ENCODE data around the gene CNTNAP2. TPM values are rescaled to one million over a fixed set of nuclear protein-coding genes. Genes with fewer than 3 reads are reported as not detected.

The CNTNAP2 gene
- total RNA-seq, 4 donors from 2014 or later, result 0.25 to 0.89 (median 0.30) TPM; not detected in 1

DNA sequence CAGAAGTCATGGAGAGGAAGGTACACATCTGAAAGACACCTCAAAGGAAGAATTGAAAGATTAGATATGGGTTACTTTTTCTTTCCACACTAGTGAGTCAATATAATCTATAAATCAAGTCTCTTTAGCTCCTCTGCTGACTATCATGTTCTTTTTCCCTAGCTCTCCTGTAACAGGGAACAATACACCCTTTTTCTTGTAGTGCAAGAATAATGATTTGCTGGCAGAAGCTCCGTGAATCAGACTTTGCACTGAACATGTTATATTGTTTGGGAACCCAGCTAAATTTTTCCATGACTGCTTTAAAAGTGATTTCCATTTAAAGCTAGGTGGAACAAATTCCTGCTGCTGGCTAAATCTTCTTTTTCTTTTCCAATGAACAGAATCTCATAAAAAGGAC is 1717.4 kb downstream of the CNTNAP2 start:
- no peaks in the 10 kb centered on the region for H3K4me1 ChIP-seq
- H3K27me3 ChIP-seq, result no peaks in the 10 kb centered on the region
- H3K4me3 ChIP-seq, result no peak overlapping the region
- H3K27ac ChIP-seq, result no peak overlapping the region
- 41% methylated on average over 1 of the region's 1 CpG for WGBS
- peaks cover 4% of the 10 kb centered on the region for H3K9me3 ChIP-seq
- H3K36me3 ChIP-seq, result no peaks in the 10 kb centered on the region
- no peak for TF ChIP-seq POLR2A (IDR thresholded peaks at IDR 0.05)
- no peak for DNase-seq (ENCODE audit: low spot score in 2 of 2)

DNA sequence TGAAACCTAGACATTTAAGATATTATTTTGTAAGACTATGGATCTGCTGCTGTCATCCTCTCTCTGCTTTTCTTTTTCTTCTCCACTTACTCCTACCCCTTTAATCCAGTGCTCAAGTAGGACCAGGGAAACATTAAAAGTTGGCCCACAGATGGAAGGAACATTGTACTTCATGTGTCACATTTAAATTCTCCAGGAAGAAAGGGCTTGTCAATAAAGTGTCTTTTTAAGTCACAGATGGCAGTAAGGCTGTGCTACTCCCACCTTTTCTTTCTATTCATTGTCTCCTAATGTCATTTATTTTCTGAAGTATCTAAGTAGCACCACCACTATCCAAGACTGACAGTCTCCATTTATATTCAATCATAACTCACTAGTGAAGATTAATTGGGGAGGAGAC is 1736.2 kb downstream of the CNTNAP2 start:
- H3K9me3 ChIP-seq, result peaks cover 3% of the 10 kb centered on the region
- H3K4me1 ChIP-seq, result no peaks in the 10 kb centered on the region
- no peak overlapping the region for H3K4me3 ChIP-seq
- TF ChIP-seq POLR2A (IDR thresholded peaks at IDR 0.05), result no peak
- no peak for TF ChIP-seq EP300 (IDR thresholded peaks at IDR 0.05)
- TF ChIP-seq POLR2AphosphoS5 (IDR thresholded peaks at IDR 0.05), result no peak
- TF ChIP-seq, protein P1, sequence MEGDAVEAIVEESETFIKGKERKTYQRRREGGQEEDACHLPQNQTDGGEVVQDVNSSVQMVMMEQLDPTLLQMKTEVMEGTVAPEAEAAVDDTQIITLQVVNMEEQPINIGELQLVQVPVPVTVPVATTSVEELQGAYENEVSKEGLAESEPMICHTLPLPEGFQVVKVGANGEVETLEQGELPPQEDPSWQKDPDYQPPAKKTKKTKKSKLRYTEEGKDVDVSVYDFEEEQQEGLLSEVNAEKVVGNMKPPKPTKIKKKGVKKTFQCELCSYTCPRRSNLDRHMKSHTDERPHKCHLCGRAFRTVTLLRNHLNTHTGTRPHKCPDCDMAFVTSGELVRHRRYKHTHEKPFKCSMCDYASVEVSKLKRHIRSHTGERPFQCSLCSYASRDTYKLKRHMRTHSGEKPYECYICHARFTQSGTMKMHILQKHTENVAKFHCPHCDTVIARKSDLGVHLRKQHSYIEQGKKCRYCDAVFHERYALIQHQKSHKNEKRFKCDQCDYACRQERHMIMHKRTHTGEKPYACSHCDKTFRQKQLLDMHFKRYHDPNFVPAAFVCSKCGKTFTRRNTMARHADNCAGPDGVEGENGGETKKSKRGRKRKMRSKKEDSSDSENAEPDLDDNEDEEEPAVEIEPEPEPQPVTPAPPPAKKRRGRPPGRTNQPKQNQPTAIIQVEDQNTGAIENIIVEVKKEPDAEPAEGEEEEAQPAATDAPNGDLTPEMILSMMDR (IDR thresholded peaks at IDR 0.05), result no peak
- no peaks in the 10 kb centered on the region for H3K27me3 ChIP-seq
- DNase-seq (ENCODE audit: low spot score in 2 of 2), result no peak
- H3K36me3 ChIP-seq, result no peaks in the 10 kb centered on the region
- H3K27ac ChIP-seq, result no peak overlapping the region

DNA sequence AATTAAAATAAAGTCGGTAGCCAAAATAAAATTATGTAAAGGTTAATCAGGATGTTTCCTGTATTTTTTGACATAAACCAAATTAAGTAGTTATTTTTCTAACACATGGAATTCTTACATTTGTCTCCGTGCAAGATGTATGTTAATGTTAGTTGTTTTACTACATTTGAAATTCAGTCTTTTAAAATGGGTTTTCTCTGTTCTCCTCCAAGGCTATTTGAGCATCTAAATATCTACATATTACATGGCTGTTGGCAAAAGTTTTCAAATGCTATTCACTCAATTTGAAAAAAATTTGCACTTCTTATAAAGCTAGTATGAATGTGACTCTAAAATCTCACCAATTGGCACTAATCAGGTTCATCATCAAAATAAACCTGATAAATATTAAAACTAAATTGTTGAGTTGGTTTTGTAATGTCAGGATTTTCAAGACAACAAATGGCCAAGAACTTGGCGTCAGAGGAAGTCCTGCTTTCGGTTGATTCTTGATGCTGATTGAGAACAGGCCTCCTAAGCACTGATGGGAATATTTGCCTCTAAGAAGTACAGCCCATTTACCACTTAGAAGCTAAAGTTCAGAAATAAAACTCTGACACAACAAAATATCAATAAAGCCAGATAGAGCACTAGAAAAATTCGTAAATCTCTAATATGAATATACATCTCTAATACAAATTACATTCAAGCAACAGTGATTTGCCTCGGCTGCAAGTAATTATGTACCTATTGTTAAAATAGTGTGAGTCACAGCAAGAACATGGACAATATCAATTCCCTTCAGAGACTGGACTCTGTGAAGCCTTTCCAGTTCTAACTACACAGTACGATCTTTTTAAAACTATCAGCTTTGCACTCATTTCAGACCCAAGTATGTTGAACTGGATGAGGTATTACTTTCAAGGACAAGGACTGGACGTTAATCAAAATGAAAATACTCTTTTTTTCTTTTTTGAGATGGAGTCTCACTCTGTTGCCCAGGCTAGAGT is 1740.8 kb downstream of the CNTNAP2 start:
- no peaks in the 10 kb centered on the region for H3K4me1 ChIP-seq
- DNase-seq (ENCODE audit: low spot score in 2 of 2), result no peak

DNA sequence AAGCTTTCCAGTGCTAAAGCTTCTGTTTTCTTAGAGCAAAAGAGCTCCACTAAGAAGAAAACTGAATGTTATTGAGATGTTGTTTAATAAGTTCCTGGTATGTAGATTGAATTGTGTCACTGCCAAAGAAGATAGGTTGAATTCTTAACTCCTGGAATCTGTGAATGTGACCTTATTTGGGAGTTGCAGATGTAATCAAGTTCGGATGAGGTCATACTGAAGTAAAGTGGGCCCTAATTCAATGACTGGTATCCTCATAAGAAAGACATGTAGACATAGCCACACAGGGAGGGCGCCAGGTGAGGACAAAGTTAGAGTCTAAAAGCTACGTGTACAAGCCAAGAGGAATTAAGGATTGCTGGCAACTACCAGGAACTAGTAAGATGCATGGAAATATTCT is 1741.8 kb downstream of the CNTNAP2 start:
- H3K9me3 ChIP-seq, result no peaks in the 10 kb centered on the region
- no peak for DNase-seq (ENCODE audit: low spot score in 2 of 2)
- H3K4me3 ChIP-seq, result no peak overlapping the region
- no peak for TF ChIP-seq POLR2AphosphoS5 (IDR thresholded peaks at IDR 0.05)
- TF ChIP-seq EP300 (IDR thresholded peaks at IDR 0.05), result no peak
- no peak for TF ChIP-seq POLR2A (IDR thresholded peaks at IDR 0.05)
- TF ChIP-seq, protein P1 (IDR thresholded peaks at IDR 0.05), result no peak
- no peaks in the 10 kb centered on the region for H3K27me3 ChIP-seq
- H3K27ac ChIP-seq, result no peak overlapping the region
- WGBS, result 84% methylated on average over 3 of the region's 3 CpGs
- no peaks in the 10 kb centered on the region for H3K4me1 ChIP-seq
- H3K36me3 ChIP-seq, result no peaks in the 10 kb centered on the region

More for the DNA sequence above, 1740.8 kb downstream of the CNTNAP2 start:
- Histone ChIP-seq H3K27ac (no peak overlapping the region), H3K4me3 (no peak overlapping the region), H3K9me3 (no peaks in the 10 kb centered on the region), H3K27me3 (no peaks in the 10 kb centered on the region), H3K36me3 (no peaks in the 10 kb centered on the region)
- 78% methylated on average over 8 of the region's 8 CpGs for WGBS
- TF ChIP-seq EP300 (IDR thresholded peaks at IDR 0.05), result no peak
- no peak for TF ChIP-seq POLR2A (IDR thresholded peaks at IDR 0.05)
- TF ChIP-seq, protein P1 (IDR thresholded peaks at IDR 0.05), result no peak
- no peak for TF ChIP-seq POLR2AphosphoS5 (IDR thresholded peaks at IDR 0.05)

DNA sequence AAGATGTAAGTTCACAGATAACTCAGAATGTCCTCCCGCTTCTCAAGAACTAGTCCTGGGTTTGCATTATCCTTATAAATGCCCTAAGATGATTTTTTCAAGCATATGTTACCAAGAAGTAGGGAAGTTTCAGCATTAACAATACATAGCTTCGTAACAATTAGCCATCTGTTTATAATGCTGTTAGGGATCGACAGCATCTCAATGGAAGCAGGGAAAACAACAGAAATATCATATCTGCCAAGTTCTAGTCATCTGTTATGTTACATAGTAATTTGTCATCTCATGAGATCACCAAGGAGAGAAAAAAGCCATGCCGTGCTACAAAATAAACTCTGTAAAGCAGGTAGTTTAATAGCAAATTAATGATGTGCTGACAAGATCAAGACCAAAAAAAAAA is 1742.4 kb downstream of the CNTNAP2 start:
- no peak for DNase-seq (ENCODE audit: low spot score in 2 of 2)
- no peaks in the 10 kb centered on the region for H3K4me1 ChIP-seq
- no peak overlapping the region for H3K27ac ChIP-seq
- no peak for TF ChIP-seq POLR2AphosphoS5 (IDR thresholded peaks at IDR 0.05)
- H3K4me3 ChIP-seq, result no peak overlapping the region
- H3K36me3 ChIP-seq, result no peaks in the 10 kb centered on the region
- 66% methylated on average over 4 of the region's 4 CpGs for WGBS
- no peaks in the 10 kb centered on the region for H3K9me3 ChIP-seq
- H3K27me3 ChIP-seq, result no peaks in the 10 kb centered on the region

DNA sequence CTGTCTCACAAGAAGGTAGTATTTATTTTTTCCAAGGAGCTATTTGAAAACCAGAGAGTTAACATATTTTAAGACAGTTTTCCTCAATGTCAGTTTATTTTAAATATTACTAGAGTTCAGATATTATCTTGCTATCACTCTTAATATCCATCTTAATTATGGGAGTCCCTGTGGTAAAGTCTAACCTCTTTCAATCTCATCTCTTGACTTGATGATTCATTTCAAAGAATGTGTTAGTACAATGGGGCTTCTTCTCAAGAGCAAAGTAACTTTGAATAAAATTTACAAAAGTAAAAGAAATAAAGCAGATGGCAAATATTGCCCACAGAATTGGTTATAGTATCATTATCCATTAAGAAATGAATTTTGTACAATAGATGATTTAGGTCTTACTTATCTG is 1742.9 kb downstream of the CNTNAP2 start:
- H3K27ac ChIP-seq, result no peak overlapping the region
- no peaks in the 10 kb centered on the region for H3K4me1 ChIP-seq
- no peak for DNase-seq (ENCODE audit: low spot score in 2 of 2)
- no peaks in the 10 kb centered on the region for H3K27me3 ChIP-seq
- no peaks in the 10 kb centered on the region for H3K9me3 ChIP-seq
- no peak overlapping the region for H3K4me3 ChIP-seq
- H3K36me3 ChIP-seq, result no peaks in the 10 kb centered on the region
- TF ChIP-seq, protein P1 (IDR thresholded peaks at IDR 0.05), result no peak
- TF ChIP-seq POLR2AphosphoS5 (IDR thresholded peaks at IDR 0.05) (no peak), EP300 (IDR thresholded peaks at IDR 0.05) (no peak), POLR2A (IDR thresholded peaks at IDR 0.05) (no peak)

All from suprapubic skin (tissue), 4 donors.